GM19467 (cell line): Measurements from ENCODE around the gene PMPCA.

Experiments
- ATAC-seq: cut with Tn5 transposase; IDR thresholded peaks from one replicate; pipeline ENCODE4 v1.9.1; 2021; ENCODE audit warnings: mild to moderate bottlenecking, moderate library complexity; ENCODE audit not compliant: unreplicated experiment

PMPCA gene

DNA sequence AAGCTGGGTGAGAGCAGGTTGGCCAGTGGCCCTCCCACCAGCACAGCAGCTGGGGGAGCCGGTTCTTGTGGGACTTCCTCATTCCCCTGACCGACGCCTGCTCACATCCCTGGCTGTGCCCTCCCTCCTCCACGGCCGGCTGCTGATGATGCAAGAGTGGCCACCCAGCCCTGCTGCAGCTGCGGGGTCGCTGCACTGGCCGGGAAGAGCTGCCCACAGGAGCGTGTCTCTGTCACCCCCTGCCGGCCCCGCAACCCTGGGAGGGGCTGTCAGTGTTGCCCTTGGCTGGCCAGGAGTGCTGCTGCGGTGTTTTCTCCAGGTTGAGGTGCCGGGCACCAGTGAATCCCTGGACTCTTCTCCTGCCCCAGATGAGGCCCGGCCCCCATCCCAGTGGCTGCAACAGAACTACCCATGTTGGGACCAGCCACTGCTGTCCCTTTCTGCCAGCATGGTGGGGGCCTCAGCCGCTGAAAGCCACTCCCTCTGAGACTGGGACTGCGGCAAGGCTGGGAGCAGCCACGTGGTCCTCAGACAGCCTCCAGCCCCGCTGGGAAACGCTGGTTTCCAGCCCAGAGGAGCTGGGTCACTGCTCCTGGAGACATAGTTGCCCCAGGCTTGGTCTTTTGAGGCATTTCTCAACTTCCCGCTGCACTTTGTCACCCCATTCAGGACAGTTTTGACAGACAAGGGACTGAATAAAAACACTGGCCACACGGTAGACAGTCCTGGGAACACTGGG, 37.7 kb upstream of the PMPCA start:
- no peak for ATAC-seq

- no peak for ATAC-seq
Measured at GRCh38 chr9:136373300-136374182, 36.9 kb upstream of the PMPCA start, which contains the start of gene CARD9. Gene CARD9 (minus strand): TSS chr9:136373669. CDS start chr9:136372078, 1,591 bp downstream.

GRCh38 chr9:136374183-136374575, 36.3 kb upstream of the PMPCA start:
- ATAC-seq, result no peak

DNA sequence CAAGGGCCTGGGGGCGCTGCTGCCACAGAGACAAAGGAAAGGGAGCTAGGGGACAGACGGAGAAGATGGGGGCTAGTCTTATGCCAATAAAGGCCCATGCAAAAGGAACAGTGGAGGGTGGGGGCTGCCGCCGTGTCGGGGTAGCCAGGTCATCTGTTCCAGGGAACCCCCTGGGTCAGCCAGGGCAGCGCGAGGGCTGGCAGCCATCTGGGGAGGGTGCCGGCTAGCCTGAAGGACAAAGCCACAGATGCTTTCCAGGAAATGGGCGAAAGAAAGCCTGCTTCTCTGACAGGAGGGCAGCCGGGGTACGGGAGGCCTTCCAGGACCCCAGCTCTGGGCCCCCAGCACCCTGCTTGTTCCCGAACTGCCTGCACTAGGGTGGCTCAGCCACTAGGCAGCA, 35.4 kb upstream of the PMPCA start:
- no peak for ATAC-seq

DNA sequence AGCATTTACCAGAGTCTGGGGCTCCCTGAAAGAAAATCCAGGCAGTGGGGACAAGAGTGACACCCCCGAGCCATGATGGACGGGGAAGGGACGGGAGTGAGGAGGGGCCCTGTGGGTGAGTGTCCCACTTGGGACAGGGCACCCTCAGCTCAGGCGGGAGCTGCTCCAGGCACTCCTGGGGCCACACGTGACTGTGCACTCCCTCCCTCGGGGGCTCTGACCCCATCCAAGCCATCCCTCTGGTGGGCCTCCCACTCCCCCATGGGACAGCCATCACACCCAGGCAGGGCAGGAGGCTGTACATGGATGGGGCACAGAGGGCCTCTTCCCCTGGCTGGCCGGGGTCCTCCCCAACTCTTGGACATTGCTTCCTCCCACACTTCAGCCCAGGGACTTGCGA, 34.0 kb upstream of the PMPCA start:
- ATAC-seq, result no peak

- ATAC-seq, result no peak
Measured at GRCh38 chr9:136377341-136378169, 32.9 kb upstream of the PMPCA start.

DNA sequence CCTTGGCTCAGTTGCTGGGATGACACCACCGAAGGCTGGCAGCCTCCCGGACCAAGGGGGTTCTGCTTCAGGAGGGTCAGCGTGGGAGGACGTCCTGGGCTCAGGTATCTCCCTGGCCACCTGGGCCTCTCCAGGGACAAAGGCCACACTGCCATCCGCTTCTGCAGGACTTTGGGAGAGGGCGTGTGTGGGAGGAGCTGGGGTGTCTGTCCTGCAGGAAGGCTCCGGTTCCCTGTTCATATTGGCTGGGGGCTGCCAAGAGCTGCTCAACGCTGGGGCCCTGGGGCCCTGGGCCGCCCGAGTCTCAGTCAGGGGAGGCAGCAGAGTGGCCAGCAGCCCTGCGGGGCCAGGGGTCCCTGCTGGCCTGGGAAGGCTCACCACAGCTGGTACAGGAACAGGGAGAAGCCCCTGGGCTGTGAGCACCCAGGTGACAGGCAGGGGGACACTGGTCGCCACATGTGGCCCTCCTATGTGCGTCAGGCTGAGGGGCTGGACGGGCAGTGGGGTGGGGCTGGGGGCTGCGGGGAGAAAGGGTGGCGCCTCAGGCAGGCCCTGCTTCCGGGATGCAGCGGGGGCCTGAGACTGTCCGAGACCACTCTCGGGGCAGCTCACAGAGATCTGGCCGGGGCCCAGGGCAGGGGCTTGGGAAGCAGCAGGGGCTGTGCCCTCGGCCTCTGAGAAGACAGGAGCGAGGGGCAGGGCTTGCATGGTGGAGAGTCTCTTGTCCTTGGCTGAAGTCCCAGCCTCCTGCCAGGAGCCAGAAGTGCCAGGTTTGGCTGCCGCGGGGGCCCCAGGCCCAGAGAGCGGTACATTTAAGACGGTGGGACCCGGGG, 32.1 kb upstream of the PMPCA start:
- ATAC-seq, result no peak

DNA sequence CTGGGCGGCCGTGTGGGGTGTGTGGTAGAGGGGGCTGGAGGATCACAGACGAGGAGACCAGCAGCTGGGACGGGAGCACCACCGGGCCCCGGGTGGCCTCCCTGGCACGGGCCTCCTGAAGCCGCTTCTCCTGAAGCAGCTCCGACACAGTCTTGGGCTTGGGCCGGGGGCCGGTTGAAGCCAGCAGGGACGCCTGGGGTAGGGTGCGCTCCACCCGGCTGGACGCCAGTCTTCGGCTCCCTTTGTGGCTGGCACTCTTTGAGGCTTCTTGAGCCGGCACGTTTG, 31.5 kb upstream of the PMPCA start:
- ATAC-seq, result no peak

- no peak for ATAC-seq
Measured at GRCh38 chr9:136379401-136379800, 31.1 kb upstream of the PMPCA start.

- ATAC-seq, result no peak
Measured at GRCh38 chr9:136379891-136380290, 30.6 kb upstream of the PMPCA start.

DNA sequence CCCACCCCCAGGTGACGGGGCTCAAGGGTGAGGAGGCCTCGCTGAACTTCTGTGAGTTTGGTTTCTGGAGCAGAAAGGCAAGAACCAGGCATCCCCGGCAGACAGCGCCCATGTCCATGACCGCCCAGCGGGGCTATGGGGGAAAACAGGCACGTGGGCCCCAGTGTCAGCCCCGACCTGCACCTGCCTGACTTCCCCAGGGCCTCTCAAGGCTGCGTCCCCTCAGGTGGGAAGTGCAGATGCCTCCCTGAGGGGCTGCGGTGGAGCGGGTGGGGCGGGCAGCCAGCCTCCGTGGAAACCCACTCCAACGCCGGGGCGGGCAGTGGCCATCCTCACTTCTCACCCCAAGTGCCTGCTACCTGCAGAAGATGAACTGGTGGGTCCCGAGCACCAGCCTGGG, 30.1 kb upstream of the PMPCA start:
- no peak for ATAC-seq

DNA sequence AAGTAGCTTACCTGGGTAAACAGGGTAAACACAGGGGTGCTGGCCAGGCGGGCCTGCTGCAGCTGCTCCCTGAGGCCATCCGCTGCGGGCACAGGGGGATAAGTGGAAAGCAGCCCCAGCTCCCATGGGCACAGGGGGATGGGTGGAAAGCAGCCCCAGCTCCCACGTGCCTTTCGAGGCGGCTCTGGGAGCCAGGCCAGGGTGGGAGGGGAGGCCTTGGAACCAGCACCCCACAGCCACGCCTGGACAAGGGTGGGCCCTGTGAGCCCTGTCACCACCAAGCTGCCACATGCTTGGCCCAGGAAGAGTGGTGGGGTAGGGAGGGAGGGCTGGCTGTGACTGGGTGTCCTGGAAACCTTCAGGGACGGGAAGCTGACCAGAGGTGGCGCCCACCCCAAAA, 29.1 kb upstream of the PMPCA start:
- ATAC-seq, result no peak

DNA sequence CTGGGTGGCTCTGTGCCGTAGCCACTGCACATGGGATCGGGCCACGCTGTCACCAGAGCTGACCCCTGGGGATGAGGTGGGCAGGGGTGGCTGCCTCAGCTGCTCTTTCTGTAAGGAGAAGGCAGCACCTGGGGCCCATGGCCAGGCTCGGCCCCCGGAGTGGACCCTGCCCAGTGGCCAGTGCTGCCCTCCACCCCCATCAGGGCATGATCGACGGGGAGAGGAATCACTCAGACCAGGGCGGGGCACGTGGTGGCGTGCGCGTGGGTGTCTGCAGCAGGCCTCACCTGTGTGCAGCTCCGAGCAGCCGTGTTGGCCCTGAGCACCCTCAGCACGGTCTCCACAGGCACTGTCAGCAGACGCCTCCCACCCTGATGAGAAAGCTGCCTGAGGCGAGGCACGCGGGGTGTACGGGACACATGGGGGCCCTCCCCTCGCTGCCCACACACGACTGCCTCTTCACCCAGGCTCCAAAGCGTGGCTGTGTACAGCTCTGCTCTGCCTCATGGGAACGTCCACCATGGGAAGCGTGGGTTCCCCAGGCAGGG, 28.4 kb upstream of the PMPCA start:
- ATAC-seq, result no peak

GRCh38 chr9:136383436-136383835, 27.0 kb upstream of the PMPCA start:
- no peak for ATAC-seq

GRCh38 chr9:136385015-136385414, 25.4 kb upstream of the PMPCA start:
- ATAC-seq, result no peak

DNA sequence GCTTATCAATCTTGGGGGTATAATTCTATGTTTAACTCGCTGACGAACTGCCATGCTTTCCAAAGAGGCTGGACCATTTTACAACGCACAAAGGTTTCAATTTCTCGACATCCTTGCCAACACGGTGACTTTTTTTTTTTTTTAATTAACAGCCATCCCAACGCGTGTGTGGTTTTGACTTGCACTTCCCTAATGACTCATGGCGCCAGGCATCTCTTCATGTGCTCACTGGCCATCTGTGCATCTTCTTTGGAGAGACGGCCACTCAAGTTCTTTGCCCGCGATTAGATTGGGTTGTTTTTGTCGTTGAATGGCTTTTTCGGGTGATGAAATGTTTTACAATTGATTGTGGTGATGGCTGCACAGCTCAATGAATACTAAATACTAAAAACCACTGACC, 24.4 kb upstream of the PMPCA start:
- ATAC-seq, result no peak

DNA sequence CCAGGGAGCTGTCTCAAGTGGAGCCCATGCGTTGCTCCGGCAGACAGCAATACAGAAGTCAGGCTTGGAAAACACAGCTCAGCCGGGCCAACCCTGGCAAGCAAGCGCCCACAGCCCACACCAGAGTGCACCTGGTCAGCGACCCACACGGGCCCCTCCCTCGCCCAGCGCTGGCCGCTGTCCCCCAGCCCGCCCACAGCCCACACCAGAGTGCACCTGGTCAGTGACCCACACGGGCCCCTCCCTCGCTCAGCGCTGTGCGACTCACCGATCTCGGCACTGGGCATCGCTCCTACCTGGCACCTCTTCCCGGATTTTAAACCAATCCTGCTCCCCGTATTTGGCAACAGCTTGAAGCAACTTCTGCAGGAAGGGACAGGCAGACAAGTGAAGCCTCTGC, 23.2 kb upstream of the PMPCA start:
- no peak for ATAC-seq

GRCh38 chr9:136389396-136389795, 21.1 kb upstream of the PMPCA start:
- no peak for ATAC-seq

DNA sequence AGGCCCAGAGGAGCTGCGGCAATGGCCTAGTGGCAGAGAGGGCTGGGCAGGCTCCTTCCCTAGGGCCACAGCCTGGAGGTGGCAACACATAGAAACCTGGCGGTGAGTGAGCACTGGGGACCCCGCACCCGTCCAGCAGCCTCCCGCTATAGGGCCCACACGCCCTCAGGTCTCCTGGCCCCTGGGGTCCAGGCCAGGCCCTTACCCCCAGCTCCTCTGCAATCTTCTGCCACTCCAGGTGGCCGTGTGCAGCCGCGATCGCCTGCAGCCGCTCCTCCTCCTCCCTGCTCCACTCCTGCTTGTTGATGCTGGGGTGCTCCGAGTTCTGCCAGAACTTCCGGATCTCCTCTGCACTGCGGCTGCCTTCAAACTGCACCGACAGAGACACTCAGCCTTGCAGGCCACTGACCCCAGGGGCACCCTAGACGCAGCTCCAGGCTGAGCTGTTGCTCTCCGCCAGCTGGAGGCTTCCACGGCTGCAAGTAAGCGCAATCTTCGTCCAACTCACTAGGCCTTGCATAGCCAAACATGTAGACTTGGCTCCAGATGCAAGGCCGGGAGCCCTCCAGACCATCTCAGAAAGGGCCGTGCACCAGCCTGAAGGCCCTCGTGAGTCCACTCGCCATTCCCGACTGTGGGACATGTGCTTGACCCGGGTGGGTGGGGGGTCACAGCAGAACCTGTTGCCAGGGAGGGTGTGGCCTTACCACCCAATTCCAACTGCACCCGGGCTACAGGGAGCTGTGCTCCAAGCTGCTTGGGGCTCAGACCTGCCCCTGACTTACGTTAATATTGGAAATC, 18.5 kb upstream of the PMPCA start:
- no peak for ATAC-seq
